GM10847 (cell line): ENCODE measurements around the gene TDRKH.

Source experiments
- POLR2A ChIP-seq: IDR thresholded peaks from 2 replicates; pipeline ENCODE4 v1.6.1; 2011; ENCODE audit not compliant: insufficient read length; ENCODE audit errors: extremely low read depth

Gene TDRKH

GRCh38 chr1:151759241-151759640, 31.1 kb downstream of the TDRKH start:
- no peak for TF ChIP-seq POLR2A

DNA sequence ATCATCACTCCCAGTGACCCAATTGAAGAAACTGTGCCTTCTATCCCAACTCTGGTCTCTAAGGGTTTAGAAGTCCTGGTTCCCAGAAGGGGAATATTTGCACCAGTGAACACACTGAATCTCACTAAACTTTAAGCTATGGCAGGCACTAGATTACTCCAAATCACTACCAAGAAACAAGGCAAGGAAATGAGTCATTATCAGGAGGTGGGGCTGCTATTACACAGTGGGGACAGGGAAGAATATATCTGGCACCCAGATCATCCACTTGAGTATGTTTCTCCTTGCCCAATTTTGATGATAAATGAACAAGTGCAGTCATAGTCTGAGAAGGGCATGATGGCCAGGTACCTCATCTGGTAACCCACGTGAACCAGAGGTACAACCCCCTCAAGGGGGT, 34.0 kb downstream of the TDRKH start:
- no peak for TF ChIP-seq POLR2A

DNA sequence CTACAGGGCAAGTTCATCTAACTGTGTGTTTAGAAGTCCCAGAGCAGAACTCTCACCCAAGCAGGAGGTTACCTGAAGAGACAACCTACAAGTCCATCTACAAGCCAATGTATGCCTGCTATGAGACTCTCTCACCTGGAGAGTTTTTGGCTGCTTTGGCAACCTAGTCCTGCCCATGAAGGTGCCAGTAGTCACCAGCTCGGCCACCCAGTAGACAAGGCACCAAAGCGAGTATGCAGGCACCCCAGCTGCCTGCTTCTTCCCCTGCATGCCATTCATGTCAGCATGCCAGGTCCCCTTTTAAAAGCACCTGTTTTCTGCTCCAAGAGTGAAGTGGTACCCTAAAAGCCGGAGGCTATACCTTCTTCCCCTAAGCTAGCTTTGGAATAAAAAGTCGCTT, 48.8 kb downstream of the TDRKH start:
- no peak for TF ChIP-seq POLR2A

DNA sequence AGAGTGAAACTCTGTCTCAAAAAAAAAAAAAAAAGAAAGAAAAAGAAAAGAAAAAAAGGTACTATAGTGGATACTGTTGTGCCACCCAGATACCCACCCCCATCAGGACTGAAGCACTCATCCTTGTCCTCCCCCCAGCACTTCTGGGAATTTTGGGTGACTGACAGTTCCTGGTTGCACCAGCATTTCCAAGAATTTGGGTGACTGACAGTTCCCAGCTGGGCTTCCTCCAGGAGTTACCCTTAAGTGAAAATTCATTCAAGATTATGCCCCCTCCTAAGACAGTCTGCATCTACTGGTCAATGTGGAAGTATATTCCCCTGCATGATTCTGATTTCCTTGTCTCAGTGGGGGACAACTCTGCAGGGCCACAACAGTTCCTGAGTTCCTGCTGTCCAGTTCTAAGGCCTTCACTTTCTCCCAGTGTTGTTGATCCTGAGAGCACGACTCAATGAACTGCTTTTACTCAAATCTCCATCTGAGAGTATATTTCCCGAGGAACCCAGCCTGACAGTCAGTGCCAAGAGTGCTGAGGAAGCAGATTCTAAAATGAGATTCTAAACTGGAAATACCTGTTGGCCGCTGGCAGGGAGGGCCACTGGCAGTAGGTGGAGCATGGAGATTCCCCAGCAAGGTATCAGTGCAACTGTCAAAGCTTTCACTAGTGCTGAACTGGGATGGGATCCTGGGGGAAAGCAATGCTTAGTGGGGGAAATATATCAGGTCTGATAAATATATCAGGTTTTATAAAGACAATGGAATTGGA, 50.5 kb downstream of the TDRKH start:
- TF ChIP-seq POLR2A, result no peak

DNA sequence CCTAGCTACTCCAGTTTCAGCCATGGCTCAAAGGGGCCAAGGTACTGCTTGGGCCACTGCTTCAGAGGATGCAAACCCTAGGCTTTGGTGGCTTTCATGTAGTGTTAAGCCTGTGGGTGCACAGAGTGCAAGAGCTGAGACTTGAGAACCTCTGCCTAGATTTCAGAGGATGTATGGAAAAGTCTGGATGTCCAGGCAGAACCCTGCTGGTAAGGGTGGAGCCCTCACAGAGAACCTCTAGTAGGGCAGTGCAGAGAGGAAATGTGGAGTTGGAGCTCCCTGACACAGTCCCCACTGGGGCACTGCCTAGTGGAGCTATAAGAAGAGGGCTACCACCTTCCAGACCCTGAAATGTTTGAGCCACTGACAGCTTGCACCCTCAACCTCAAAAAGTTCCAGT, 52.8 kb downstream of the TDRKH start:
- TF ChIP-seq POLR2A, result no peak

- no peak for TF ChIP-seq POLR2A
Measured at GRCh38 chr1:151737026-151737425, 53.3 kb downstream of the TDRKH start.

DNA sequence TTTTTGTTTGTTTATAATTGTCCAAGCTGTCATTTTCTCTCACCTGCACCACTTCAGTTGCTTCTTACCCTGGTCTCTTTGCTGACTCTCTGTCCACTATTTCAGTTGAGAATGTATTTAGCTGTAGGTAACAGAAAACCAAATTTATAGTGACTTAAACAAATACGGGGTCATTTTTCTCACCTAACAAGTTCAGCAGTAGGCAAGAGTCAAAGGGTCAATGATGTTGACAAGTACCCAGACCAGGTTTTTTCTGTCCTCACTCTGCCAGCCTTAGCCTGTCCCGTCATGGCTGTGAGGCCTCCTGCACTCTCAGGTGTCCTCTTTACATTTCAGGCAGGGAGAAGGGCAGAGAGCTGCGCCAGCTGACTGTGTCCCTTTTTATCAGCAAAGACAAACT, 57.2 kb downstream of the TDRKH start:
- no peak for TF ChIP-seq POLR2A

- no peak for TF ChIP-seq POLR2A
Measured at GRCh38 chr1:151729966-151730291, 60.4 kb downstream of the TDRKH start.

DNA sequence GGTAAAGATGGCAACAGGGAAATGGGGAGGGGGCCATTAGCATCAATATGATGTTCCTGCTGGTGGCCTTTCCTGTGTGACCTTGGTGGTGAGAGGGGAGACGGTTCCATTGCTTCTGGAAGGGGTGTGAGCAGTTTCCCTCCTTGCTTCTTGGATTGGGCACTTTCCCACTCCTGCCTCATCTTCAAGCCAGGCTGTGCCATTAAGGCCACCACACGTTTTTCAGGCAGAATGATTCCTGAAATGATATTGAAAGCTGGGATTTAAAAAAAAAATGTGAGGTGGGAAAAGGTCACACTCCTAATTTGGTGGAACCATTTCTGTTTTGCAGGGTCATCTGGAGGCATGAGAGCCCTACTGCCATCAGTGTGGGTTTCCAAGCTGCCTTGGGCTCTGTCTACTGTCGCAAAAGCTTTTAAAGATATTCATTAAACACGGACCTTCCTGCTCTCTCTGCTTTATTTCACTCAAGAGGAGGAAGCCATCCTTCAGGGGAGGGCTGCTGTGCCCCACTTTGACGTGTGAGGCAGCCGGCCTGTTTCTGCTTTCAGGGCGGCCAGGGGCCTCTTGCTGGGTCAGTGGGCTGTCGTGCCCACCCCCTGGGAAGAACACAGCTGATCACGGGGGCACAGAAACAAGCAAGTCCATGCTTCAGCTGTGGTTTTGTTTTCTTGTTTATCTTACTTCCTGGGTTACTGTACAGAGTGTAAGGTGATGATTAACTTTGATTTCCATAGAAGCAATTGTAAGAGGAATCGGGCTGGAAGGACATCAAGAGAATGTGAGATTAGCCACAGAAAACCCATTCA, 60.9 kb downstream of the TDRKH start:
- no peak for TF ChIP-seq POLR2A

DNA sequence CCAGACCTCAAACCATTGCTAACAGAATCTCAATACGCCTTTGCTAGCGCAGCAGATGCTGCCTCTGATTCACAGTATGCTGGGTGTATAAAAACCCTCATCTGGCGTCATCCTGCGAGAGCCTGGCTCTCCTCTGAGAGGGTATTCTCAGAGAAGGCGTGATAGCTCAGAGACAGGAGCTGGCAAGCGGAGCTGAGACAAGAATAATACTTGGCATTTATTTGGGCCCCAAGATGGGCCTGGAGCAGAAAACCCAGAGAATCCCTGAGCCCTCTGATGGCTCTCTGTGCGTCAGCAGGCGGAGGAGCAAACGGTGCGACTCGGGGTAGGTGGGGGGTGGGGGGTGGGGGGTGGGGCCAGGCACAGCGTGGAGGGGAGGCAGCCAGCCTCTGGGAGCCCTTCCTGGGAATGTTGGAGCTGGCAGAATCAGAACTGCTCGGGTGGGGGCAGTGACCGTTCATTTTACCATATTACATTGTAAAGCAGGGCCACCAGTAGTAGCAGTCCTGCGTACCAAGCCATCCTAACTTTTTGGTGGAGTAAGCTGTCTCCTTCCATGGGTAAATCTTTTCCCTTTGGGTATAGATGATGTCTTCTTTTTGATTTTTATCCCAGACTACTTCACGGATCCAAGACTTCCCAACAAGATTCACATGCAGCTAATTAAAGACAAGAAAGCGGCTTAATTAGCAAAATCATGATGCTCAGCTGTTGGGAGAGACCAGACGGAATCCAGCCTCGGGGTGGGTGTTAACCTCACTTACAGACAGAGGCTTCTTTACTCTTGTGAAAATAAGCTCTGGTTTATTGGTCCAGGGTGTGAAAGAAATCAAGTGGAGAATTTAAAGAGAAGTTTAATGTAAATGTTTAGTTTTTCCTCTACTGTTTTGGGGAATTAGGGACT, 61.9 kb downstream of the TDRKH start:
- TF ChIP-seq POLR2A, result no peak

GRCh38 chr1:151723726-151724370, 66.5 kb downstream of the TDRKH start:
- no peak for TF ChIP-seq POLR2A
